GM18951 (cell line): ENCODE measurements around the gene ARHGEF2.
A peak's percentile ranks its signal among the peaks of the same experiment; 100 is the strongest.
"Not testable (repeated sequence)": the region's sequence is repeated elsewhere in the genome, so short reads cannot be mapped to it uniquely, and the experiment has no call there.

Experiments
- POLR2A ChIP-seq: IDR thresholded peaks from 4 replicates; pipeline ENCODE4 v1.6.1; 2011; ENCODE audit warnings: mild to moderate bottlenecking; ENCODE audit not compliant: insufficient read length, insufficient read depth; ENCODE audit errors: extremely low read depth
- in situ Hi-C: fragments of 300-500 bp; cut with MboI; formaldehyde crosslinking; loops from one replicate; pipeline ENCODE4 v1.12.0; 2022; ENCODE audit warnings: low sequenced_read_pairs, mixed read lengths, inconsistent platforms; ENCODE audit not compliant: unreplicated experiment

Gene ARHGEF2

DNA sequence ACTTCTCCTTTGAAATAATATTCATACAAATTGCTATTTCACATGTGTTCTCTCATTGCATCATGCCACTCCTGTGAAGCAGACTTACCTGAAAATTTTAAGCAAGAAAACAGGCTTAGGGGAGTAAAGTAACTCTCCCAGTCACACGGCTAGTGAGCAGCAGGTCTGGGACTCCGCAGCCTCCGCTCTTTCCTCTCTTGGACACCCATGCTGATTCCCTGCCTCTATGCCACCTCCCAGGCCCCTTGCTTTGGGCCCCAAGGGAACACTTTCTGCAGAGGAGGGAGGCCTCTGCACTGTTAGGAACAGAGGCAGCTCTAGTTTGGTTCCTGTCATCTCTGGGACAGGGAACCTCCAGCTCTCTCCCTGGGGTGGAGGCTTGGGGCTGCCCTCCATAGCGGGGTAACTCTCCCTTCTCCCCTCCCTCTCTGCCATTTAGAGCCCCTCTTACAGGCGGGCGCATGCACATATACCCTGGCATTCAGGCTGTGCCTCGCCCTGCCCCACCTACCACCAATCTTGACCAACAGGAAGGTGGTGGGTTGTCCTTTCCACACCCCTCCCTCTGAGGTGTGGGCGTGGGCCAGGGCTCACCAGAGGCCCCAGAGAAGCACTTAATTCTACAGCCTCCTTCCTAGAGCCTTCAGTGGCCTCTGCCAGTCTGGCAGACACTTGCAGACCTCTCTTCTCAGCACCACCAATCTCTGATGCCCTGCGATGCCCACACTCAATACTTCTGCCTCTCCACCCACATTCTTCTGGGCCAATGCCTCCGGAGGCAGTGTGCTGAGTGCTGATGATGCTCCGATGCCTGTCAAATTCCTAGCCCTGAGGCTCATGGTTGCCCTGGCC lies 37.1 kb downstream of the ARHGEF2 start, which contains the start of gene RXFP4:
Gene RXFP4 (plus strand): TSS at position 646 of the 852 bp plus-strand sequence. CDS start 72 bp downstream, at position 718.
- no peak for TF ChIP-seq POLR2A
- in situ Hi-C loops, result no loop called here

DNA sequence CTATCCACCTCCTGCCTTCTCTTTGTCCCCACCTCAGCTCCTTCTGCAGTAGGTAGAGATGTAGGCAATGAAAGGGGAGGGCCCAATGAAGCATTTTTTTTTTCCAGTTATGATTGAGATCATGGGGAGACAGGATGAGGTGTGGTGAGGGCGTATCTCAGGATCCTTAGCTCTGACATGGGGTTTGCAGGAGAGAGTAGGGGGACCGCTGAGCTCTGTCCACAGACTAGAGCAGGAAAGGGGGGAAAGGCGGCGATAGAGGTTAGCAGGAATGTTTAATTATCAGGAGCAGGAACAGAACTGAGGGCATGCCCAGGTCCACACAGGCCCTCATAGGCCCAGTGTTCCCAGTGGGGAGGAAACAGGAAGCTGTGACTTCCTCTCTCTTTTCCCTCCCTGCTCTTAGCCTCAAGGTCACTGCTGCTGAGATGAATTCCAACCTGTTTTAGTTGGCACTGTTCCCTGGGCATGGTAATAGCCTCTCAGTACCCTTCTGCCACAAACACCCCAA lies 37.8 kb downstream of the ARHGEF2 start:
- in situ Hi-C loops, result no loop called here
- TF ChIP-seq POLR2A, result no peak

DNA sequence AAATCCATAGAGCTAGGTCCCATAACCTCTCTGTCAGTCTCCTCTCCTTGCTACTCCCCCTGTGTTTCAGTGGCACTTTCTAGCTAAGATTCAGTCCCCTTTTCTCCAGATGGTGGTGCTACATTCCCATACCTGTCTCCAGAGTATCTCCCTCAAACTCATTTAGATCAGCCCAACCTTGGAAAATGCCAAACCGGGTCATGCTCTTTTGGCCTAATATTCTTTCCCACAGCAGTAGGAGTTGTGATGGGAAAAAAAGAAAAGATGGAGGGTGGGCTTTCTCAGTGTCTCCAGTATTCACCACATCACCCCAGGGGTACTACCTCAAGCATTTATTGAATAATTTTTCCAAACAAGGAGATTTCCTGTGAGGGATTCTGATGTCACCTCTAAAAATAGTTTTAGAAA lies 40.1 kb downstream of the ARHGEF2 start:
- TF ChIP-seq POLR2A, result no peak
- in situ Hi-C loops, result no loop called here

DNA sequence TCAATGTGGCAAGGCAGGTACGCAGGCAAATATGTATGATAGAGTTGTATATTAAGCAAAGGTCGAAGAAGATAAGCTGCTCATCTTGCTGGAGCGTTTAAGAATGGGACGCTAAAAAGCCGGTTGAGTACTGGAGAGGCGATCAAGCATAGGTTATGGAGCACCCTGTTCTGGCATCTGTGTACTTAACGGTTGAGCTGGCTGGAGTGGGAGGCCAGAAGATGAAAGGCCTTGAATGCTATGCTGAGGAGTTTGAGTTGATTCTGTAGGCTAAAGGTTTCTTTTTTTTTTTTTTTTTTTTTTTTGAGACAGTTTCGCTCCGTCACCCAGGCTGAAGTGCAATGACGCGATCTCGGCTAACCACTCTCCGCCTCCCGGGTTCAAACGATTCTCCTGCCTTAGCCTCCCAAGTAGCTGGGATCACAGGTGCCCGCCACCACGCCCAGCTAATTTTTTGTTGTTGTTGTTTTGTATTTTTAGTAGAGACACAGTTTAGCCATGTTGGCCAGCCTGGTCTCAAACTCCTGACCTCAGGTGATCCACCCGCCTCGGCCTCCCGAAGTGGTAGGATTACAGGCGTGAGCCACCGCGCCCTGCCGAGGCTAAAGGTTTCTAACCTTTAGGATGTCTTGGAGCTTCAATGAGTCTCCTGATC lies 43.3 kb downstream of the ARHGEF2 start:
- TF ChIP-seq POLR2A, result no peak
- in situ Hi-C loops, result no loop called here

DNA sequence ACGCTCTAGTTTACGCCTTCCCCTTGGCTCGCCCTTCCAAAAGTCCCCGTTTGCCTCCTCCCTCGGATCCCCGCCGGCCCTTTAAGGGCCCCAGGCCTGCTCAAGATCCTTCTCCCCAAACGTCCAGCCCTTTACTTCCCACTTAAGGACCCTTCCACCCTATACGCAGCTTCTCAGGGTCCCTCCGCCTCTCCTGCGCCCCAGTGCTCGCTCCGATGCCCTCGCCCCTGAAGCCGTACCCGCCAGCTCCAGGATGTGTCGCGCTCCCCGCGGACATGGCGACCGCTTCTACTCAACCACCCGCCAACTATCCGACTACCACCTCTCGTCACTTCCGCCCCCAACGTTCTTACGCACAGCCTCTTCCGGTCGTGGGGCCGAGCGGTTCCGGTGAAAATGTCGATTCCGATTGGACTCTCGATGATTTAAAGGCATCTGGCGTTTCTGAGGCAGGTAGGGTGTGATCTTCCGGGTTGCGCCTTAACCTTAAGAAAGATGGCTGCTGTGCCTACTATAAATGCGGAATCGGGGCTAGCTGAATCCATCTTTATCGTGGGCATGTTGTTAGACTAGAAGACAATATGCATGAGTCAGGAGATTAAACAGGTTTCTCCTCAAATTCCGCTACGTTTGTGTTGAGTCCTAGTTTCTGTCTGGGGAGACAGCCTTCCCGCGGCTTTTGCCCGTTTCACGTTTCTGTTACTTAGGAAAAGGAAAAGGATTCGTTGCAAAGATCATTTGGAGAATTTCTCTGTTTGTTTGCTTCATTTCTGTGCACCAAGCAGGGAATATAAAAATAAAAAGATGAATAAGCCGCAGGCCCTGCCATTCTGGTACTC lies 44.0 kb downstream of the ARHGEF2 start, which contains the start of gene KHDC4:
Gene KHDC4 (minus strand): TSS at position 317 of the 839 bp plus-strand sequence. CDS start 40 bp downstream, at position 277.
- peak; percentile 95 for TF ChIP-seq POLR2A
- in situ Hi-C loops, result no loop called here

DNA sequence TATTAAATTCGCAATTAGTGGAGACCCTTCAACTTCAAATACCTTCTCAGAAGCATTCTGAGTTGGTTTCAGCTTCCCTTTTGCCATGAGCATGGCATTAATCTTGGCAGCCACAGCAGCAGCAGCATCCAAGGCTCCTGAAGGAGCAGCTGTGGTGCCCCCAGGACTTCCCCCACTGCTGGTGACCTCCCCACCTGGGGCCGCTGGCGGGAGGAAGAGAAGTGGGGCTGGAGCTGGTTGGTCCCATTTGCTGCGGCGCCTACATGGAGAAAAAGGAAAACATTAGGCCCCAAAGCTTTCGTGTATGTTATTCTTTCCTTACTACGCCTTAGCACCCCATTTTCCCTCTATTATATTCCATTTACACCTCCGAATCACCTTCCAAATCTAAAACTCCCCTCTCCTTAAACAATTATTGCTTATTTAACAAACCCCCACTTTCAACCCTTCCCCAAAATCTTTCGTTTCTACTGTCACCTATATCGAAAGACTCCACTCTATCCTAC lies 44.7 kb downstream of the ARHGEF2 start:
- no peak for TF ChIP-seq POLR2A
- in situ Hi-C loops, result no loop called here

DNA sequence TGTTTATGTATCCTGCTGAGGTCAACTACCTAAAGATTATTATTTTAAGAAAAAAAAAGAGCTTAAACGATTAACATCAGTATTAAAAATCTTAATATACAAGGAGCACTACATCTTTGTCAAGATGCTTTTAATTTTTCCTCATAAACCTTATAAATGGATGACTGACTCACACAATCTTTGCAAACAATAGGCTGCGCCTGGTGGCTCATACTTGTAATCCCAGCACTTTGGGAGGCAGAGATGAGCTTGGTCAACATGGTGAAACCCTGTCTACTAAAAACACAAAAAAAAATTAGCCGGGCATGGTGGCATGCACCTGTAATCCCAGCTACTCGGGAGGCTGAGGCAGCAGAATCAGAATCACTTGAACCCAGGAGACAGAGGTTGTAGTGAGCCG lies 45.9 kb downstream of the ARHGEF2 start:
- TF ChIP-seq POLR2A, result no peak
- in situ Hi-C loops, result no loop called here

DNA sequence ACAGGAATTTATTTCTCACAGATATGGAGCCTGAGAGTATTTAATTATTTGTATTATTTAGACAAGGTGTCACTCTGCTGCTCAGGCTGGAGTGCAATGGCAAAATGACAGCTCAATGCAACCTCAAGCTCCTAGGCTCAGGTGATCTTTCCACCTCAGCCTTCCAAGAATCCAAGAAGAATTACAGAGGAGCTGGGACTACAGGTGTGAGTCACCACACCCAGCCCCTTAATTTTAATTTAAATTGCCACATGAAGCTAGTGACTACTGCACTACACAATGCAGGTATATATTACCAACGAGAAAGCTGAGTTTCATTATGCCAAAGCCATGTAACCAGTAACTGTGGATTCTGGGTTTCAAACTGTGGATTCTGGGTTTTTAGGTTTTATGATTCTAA lies 46.3 kb downstream of the ARHGEF2 start:
- in situ Hi-C loops, result no loop called here
- TF ChIP-seq POLR2A, result no peak

DNA sequence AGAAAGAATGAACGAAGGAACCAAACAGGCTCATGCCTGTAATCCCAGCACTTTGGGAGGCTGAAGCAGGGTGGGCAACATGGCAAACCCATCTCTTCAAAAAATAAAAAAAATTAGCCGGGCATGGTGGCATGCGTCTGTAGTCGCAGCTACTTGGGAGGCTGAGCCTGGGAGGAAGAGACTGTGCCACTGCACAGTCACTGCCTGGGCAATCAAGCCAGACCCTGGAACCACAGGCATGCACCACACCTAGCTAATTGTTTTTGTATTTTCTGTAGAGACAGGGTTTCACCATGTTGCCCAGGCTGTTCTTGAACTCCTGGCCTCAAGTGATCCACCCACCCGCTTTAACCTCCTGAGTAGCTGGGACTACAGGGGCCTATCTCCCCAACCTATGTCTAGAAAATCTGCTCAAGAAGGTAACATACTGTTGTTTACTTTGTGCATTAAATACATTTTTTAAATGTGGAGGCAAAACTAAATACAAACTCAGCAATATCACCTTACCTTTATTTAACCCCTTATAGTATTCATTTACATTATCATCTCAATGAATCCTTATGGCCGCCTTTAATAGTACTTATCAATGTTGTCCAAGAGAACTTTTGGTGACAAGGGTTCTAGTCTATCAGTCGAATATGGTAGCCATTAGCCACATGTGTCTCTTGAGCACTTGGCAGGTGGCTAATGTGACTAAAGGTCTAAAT lies 46.9 kb downstream of the ARHGEF2 start:
- TF ChIP-seq POLR2A, result no peak
- in situ Hi-C loops, result no loop called here

DNA sequence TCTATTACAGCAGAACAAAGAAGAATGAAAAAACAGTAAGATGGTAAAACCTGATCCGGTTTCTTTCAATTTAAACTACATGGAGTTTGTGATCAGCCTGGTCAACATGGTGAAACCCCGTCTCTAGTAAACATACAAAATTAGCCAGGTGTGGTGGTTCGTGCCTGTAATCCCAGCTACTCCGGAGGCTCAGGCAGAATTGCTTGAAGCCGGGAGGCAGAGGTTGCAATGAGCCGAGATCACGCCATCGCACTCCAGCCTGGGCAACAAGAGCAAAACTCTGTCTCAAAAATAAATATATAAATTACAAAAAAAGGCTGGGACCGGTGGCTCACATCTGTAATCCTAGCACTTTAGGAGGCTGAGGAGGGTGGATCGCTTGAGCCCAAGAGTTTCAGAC lies 47.6 kb downstream of the ARHGEF2 start:
- in situ Hi-C loops, result not testable (repeated sequence)

DNA sequence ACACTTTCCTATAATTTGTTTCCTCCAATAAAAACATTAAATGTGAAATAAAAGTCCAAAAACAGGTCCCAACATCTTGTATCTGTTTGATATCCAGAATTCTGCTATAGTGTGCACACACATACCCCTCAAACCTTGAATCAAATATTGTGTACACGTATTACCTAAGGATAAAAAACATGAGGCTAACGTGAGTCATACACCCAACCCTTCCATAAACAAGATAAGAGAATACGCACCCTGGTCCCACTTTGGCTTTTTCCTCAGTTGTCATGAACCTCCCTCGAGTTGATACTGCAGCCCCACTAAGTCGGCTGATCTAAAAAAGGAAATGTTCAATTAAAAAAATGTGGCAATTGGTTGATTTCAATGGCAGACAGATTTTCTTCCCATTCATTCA lies 49.3 kb downstream of the ARHGEF2 start:
- no peak for TF ChIP-seq POLR2A
- in situ Hi-C loops, result no loop called here

DNA sequence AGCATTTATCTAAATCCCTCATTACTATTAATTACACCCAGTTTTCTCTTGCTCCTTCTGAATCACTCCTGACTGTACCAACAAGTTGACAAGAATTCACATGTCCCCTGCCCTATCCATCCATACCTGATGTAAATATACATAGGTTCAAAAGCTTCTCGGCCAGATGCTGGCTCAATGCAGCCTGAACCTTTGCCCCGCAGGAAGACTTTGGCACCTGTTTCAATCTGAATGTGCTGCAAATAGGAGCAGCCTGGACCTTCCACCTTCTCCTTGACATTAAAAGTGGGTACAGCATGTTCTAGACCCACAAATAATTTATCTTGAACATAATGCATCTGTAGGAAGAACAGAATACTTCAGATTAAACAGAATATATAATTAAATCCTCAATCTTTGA lies 52.8 kb downstream of the ARHGEF2 start:
- TF ChIP-seq POLR2A, result no peak
- in situ Hi-C loops, result no loop called here
